Stimulated activated CD4-positive, alpha-beta T cell treated with anti-CD3 and anti-CD28 coated beads, Interleukin-15, amount 100 ng/mL, for 1 hour (primary cell): ENCODE data around the gene FHDC1.

Experiments
- DNase-seq, 2 donors: peaks; one replicate each; pipeline ENCODE4 v3.0.0-alpha.2; 2020; ENCODE audit warnings: low read depth in 1 of 2, low spot score in 1 of 2

The FHDC1 gene

GRCh38 chr4:152976212-152976761 lies 40.2 kb downstream of the FHDC1 start:
- DNase-seq: no peak

GRCh38 chr4:152979731-152980330 lies 43.7 kb downstream of the FHDC1 start:
- DNase-seq: no peak

GRCh38 chr4:152981278-152981677 lies 45.2 kb downstream of the FHDC1 start:
- no peak for DNase-seq

- DNase-seq: no peak
These were observed 45.7 kb downstream of the FHDC1 start for GRCh38 chr4:152981842-152982241.

GRCh38 chr4:152983221-152983620 lies 47.1 kb downstream of the FHDC1 start:
- DNase-seq: no peak

- DNase-seq: no peak
These were observed 47.8 kb downstream of the FHDC1 start for GRCh38 chr4:152983774-152984411.

GRCh38 chr4:152988721-152989553 lies 52.8 kb downstream of the FHDC1 start:
- DNase-seq: no peak

GRCh38 chr4:152989554-152989970 lies 53.4 kb downstream of the FHDC1 start:
- DNase-seq: no peak

- no peak for DNase-seq
These were observed 54.5 kb downstream of the FHDC1 start for GRCh38 chr4:152990471-152991131.

- DNase-seq: no peak
These were observed 55.3 kb downstream of the FHDC1 start for GRCh38 chr4:152991398-152991797.

GRCh38 chr4:152992027-152992426 lies 55.9 kb downstream of the FHDC1 start:
- DNase-seq: no peak

GRCh38 chr4:152992466-152992865 lies 56.3 kb downstream of the FHDC1 start:
- no peak for DNase-seq

GRCh38 chr4:152994038-152994437 lies 57.9 kb downstream of the FHDC1 start:
- DNase-seq: no peak

- no peak for DNase-seq
These were observed 60.0 kb downstream of the FHDC1 start for GRCh38 chr4:152996111-152996571.

GRCh38 chr4:152996672-152997071 lies 60.5 kb downstream of the FHDC1 start:
- DNase-seq: no peak

- DNase-seq: no peak
These were observed 61.2 kb downstream of the FHDC1 start for GRCh38 chr4:152997288-152997687.

- no peak for DNase-seq
These were observed 61.8 kb downstream of the FHDC1 start for GRCh38 chr4:152997771-152998487.

- no peak for DNase-seq
These were observed 62.7 kb downstream of the FHDC1 start for GRCh38 chr4:152998861-152999260.

- no peak for DNase-seq
These were observed 63.4 kb downstream of the FHDC1 start for GRCh38 chr4:152999346-153000075.

- DNase-seq: no peak
These were observed 63.9 kb downstream of the FHDC1 start for GRCh38 chr4:153000076-153000420.
